BE2C (cell line): ENCODE data around the gene NONO.

ENCODE experiments used
- DNase-seq: peaks from one replicate; pipeline ENCODE4 v3.0.0-alpha.2; 2020
- H3K27me3 ChIP-seq: fragments of 250-450 bp; sonication (Bioruptor Pico); 2 replicates; pipeline ENCODE4 v1.5.1; 2020; ENCODE audit warnings: mild to moderate bottlenecking
- H3K36me3 ChIP-seq: fragments of 250-450 bp; sonication (Bioruptor Pico); 2 replicates; pipeline ENCODE4 v1.5.1; 2020; ENCODE audit warnings: mild to moderate bottlenecking
- H3K4me1 ChIP-seq: fragments of 250-450 bp; sonication (Bioruptor Pico); 2 replicates; pipeline ENCODE4 v1.5.1; 2020
- H3K4me3 ChIP-seq: 2 replicates; pipeline ENCODE4 v1.5.1; 2011; ENCODE audit warnings: low read depth, low read length
- H3K9me3 ChIP-seq: fragments of 250-450 bp; sonication (Bioruptor Pico); 2 replicates; pipeline ENCODE4 v1.5.1; 2020
- TF ChIP-seq, protein P1 (sequence below): IDR thresholded peaks from 2 replicates; pipeline ENCODE4 v1.5.1; 2012; ENCODE audit warnings: mild to moderate bottlenecking, low read depth, low read length

NONO gene

GRCh38 chrX:71244359-71245128 lies 38.9 kb upstream of the NONO start:
- H3K9me3 ChIP-seq = no peaks in the 10 kb centered on the region
- no peaks in the 10 kb centered on the region for H3K27me3 ChIP-seq
- DNase-seq = no peak
- no peaks in the 10 kb centered on the region for H3K4me1 ChIP-seq
- peaks cover 10% of the 10 kb centered on the region for H3K36me3 ChIP-seq
- H3K4me3 ChIP-seq = no peak overlapping the region
- TF ChIP-seq, protein P1, sequence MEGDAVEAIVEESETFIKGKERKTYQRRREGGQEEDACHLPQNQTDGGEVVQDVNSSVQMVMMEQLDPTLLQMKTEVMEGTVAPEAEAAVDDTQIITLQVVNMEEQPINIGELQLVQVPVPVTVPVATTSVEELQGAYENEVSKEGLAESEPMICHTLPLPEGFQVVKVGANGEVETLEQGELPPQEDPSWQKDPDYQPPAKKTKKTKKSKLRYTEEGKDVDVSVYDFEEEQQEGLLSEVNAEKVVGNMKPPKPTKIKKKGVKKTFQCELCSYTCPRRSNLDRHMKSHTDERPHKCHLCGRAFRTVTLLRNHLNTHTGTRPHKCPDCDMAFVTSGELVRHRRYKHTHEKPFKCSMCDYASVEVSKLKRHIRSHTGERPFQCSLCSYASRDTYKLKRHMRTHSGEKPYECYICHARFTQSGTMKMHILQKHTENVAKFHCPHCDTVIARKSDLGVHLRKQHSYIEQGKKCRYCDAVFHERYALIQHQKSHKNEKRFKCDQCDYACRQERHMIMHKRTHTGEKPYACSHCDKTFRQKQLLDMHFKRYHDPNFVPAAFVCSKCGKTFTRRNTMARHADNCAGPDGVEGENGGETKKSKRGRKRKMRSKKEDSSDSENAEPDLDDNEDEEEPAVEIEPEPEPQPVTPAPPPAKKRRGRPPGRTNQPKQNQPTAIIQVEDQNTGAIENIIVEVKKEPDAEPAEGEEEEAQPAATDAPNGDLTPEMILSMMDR = no peak

GRCh38 chrX:71245159-71245558 lies 38.3 kb upstream of the NONO start:
- H3K9me3 ChIP-seq = no peaks in the 10 kb centered on the region
- TF ChIP-seq, protein P1 = no peak
- H3K4me3 ChIP-seq = no peak overlapping the region
- peaks cover 10% of the 10 kb centered on the region for H3K36me3 ChIP-seq
- no peaks in the 10 kb centered on the region for H3K4me1 ChIP-seq
- H3K27me3 ChIP-seq = no peaks in the 10 kb centered on the region
- DNase-seq = no peak

DNA sequence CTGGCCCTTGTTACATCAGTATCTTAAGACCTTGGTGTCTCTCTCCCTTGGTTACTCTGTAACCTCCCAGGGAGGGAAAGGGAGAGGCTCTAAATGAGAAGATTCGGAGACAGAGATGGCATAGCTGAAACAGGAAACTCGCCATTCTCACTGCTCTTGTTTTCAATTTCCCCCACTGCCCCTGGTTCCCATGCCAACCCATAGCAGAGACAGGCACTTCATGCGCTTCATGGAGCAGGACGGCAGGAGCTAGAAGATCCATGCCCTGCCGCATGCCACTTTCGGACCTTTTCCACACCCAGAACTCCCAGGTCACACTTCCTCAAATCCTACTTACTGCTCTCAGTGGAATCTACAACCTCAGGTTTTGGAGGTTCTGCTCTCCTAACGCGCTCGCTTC lies 32.6 kb upstream of the NONO start:
- H3K9me3 ChIP-seq = no peaks in the 10 kb centered on the region
- TF ChIP-seq, protein P1 = no peak
- H3K4me3 ChIP-seq = no peak overlapping the region
- peaks cover 3% of the 10 kb centered on the region for H3K36me3 ChIP-seq
- no peak for DNase-seq
- no peaks in the 10 kb centered on the region; the same call in 1 of the 2 replicates for H3K4me1 ChIP-seq
- H3K27me3 ChIP-seq = no peaks in the 10 kb centered on the region

- no peak overlapping the region for H3K4me3 ChIP-seq
- no peaks in the 10 kb centered on the region for H3K27me3 ChIP-seq
- no peaks in the 10 kb centered on the region; the same call in 1 of the 2 replicates for H3K4me1 ChIP-seq
- no peaks in the 10 kb centered on the region for H3K9me3 ChIP-seq
- TF ChIP-seq, protein P1 = no peak
- H3K36me3 ChIP-seq = peaks cover 3% of the 10 kb centered on the region
- DNase-seq = no peak
Measured at GRCh38 chrX:71251466-71251973, 31.9 kb upstream of the NONO start.

GRCh38 chrX:71252221-71252620 lies 31.2 kb upstream of the NONO start:
- H3K27me3 ChIP-seq = no peaks in the 10 kb centered on the region
- no peak for DNase-seq
- H3K9me3 ChIP-seq = no peaks in the 10 kb centered on the region
- peaks cover 3% of the 10 kb centered on the region for H3K36me3 ChIP-seq
- H3K4me3 ChIP-seq = no peak overlapping the region
- no peaks in the 10 kb centered on the region; the same call in 1 of the 2 replicates for H3K4me1 ChIP-seq
- TF ChIP-seq, protein P1 = no peak
